ENCODE results near the gene ZNF319.
"Not testable (repeated sequence)": the region's sequence is repeated elsewhere in the genome, so short reads cannot be mapped to it uniquely, and the experiment has no call there.

GRCh38 chr16:58004736-58005135, 4.3 kb upstream of the ZNF319 start:
- TF ChIP-seq EZH2 (IDR thresholded peaks at IDR 0.05; ENCODE audit: low read length); CTCF (optimal IDR thresholded peaks at IDR 0.05 in 1 of 3, IDR thresholded peaks at IDR 0.05 in 1 of 3, conservative IDR thresholded peaks at IDR 0.05 in 1 of 3; ENCODE audit: extremely low read depth in 1 of 3, insufficient read depth in 2 of 3, low read length in 3 of 3): not testable (repeated sequence)

All from keratinocyte (primary cell).